Measurements from ENCODE around the gene INHBA. TPM values are rescaled to one million over a fixed set of nuclear protein-coding genes. Genes with fewer than 3 reads are reported as not detected.

Gene INHBA
- total and polyA plus RNA-seq, 2 donors (not counting 3 experiments of a cell fraction or from before 2014, with no cell fraction given) = 22.9 to 23.2 TPM

- intact Hi-C loops (cut with micrococcal nuclease) = no loop called here
- H3K4me3 ChIP-seq (replicated peaks in 1 of 3; ENCODE audit: insufficient read depth in 1 of 3, low read depth in 1 of 3, low read length in 3 of 3) = no peak overlapping the region
- no peaks in the 10 kb centered on the region for H4K20me1 ChIP-seq (replicated peaks; ENCODE audit: control insufficient read depth, extremely low read depth, insufficient read depth, low read length)
- H3K9ac ChIP-seq (replicated peaks; ENCODE audit: extremely low read depth, insufficient read depth, low read length) = no peak overlapping the region
- no peak overlapping the region for H3K4me2 ChIP-seq (ENCODE audit: insufficient read depth, low read length)
- H3K4me1 ChIP-seq (ENCODE audit: control insufficient read depth, extremely low read depth, insufficient read depth, low read length) = no peaks in the 10 kb centered on the region
- no peaks in the 10 kb centered on the region for H3K9me1 ChIP-seq (replicated peaks; ENCODE audit: control insufficient read depth, extremely low read depth, insufficient read depth, low read length)
- no peak overlapping the region for H2AFZ ChIP-seq (ENCODE audit: low read depth, low read length)
- ChIA-PET CTCF (no interaction called here), POLR2A (no interaction called here)
- TF ChIP-seq CTCF (IDR thresholded peaks at IDR 0.05; ENCODE audit: extremely low read depth in 1 of 2, insufficient read depth in 1 of 2, low read depth in 1 of 2, low read length in 2 of 2) (no peak), POLR2A (IDR thresholded peaks at IDR 0.05; ENCODE audit: low read depth, low read length) (no peak), MYC (IDR thresholded peaks at IDR 0.05; ENCODE audit: low read depth, low read length) (no peak), FOS (IDR thresholded peaks at IDR 0.05; ENCODE audit: borderline replicate concordance, insufficient read depth, low read length) (no peak), POLR2AphosphoS5 (IDR thresholded peaks at IDR 0.05; ENCODE audit: insufficient read depth, low read depth, low read length) (no peak), JUN (IDR thresholded peaks at IDR 0.05; ENCODE audit: borderline replicate concordance, insufficient read depth, insufficient read length, low read depth) (no peak), EZH2 (IDR thresholded peaks at IDR 0.05; ENCODE audit: borderline replicate concordance, low read depth, low read length, severe bottlenecking) (no peak), GATA2 (IDR thresholded peaks at IDR 0.05; ENCODE audit: insufficient read depth, insufficient read length, low read depth, low read length) (no peak)
- TF ChIP-seq, protein P1, sequence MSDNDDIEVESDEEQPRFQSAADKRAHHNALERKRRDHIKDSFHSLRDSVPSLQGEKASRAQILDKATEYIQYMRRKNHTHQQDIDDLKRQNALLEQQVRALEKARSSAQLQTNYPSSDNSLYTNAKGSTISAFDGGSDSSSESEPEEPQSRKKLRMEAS (IDR thresholded peaks at IDR 0.05; ENCODE audit: insufficient read depth, insufficient read length) = no peak
- no peaks in the 10 kb centered on the region for H3K36me3 ChIP-seq (ENCODE audit: control insufficient read depth in 2 of 2, extremely low read depth in 1 of 2, insufficient read depth in 2 of 2, low read length in 2 of 2)
- H3K27me3 ChIP-seq (ENCODE audit: control insufficient read depth in 2 of 2, insufficient read depth in 2 of 2, low read length in 2 of 2) = no peaks in the 10 kb centered on the region
- H3K27ac ChIP-seq (ENCODE audit: insufficient read depth, low read depth, low read length) = no peak overlapping the region
- no peak for DNase-seq (ENCODE audit: low read depth, low spot score)
- FAIRE-seq = no peak
- H3K9me3 ChIP-seq (replicated peaks; ENCODE audit: control insufficient read depth, insufficient read depth, low read length) = no peaks in the 10 kb centered on the region
- dilution Hi-C loops (cut with MboI; ENCODE audit: extremely low pct_ligation_motif_present, low sequenced_read_pairs) = no loop called here
- no peaks in the 10 kb centered on the region for H3K79me2 ChIP-seq (ENCODE audit: control insufficient read depth, insufficient read depth, low read length)
- BruUV-seq (replicated peaks) = no TSS peak
These were observed 61.2 kb downstream of the INHBA start for GRCh38 chr7:41641665-41642014.
